A549 (cell line): ENCODE results near the gene ZNF595.
"Not testable (repeated sequence)": the region's sequence is repeated elsewhere in the genome, so short reads cannot be mapped to it uniquely, and the experiment has no call there.

Experiments used
- BCL3 ChIP-seq: fragments of >200 bp; sonication (Bioruptor Twin); formaldehyde crosslinking; IDR thresholded peaks from 3 replicates; pipeline ENCODE4 v1.6.1; 2016
- CTCF ChIP-seq: fragments of >200 bp; sonication (Bioruptor Twin); formaldehyde crosslinking; IDR thresholded peaks from 3 replicates; pipeline ENCODE4 v1.5.1; 2016
- JUNB ChIP-seq: fragments of >200 bp; sonication (Bioruptor Twin); formaldehyde crosslinking; IDR thresholded peaks from 2 replicates; pipeline ENCODE4 v1.6.1; 2016
- MAX ChIP-seq: IDR thresholded peaks from 2 replicates; pipeline ENCODE4 v1.6.1; 2012
- PHF8 ChIP-seq: fragments of 200-600 bp; sonication (generic); IDR thresholded peaks from 2 replicates; pipeline ENCODE4 v1.6.1; 2016; ENCODE audit warnings: low read depth, mild to moderate bottlenecking, antibody characterized with exemption, moderate library complexity, borderline replicate concordance
- RFX5 ChIP-seq: fragments of 450-650 bp; IDR thresholded peaks from 2 replicates; pipeline ENCODE4 v1.7.1; 2014; ENCODE audit warnings: antibody characterized with exemption, mild to moderate bottlenecking, moderate library complexity
- SREBF2 ChIP-seq: fragments of 450-650 bp; IDR thresholded peaks from 2 replicates; pipeline ENCODE4 v1.6.1; 2014; ENCODE audit warnings: mild to moderate bottlenecking, moderate library complexity

- TF ChIP-seq RFX5, SREBF2, CTCF, MAX, JUNB, PHF8, BCL3: not testable (repeated sequence)
These were observed 41.2 kb upstream of the ZNF595 start for GRCh38 chr4:11816-12417.
